ENCODE data around the gene RBM3. TPM values are rescaled to one million over a fixed set of nuclear protein-coding genes. Genes with fewer than 3 reads are reported as not detected.

Gene RBM3
- total RNA-seq, 1 donor from 2014 or later, result 294 TPM

- H3K9me3 Mint-ChIP-seq (ENCODE audit: unreplicated experiment), result no peaks in the 10 kb centered on the region
Observed at GRCh38 chrX:48560056-48560455, 14.2 kb upstream of the RBM3 start.

GRCh38 chrX:48560681-48561080 lies 13.6 kb upstream of the RBM3 start:
- no peaks in the 10 kb centered on the region for H3K9me3 Mint-ChIP-seq (ENCODE audit: unreplicated experiment)
- no peak overlapping the region for H3K27ac Mint-ChIP-seq (ENCODE audit: unreplicated experiment)
- DNase-seq, result no peak
- no peaks in the 10 kb centered on the region for H3K36me3 Mint-ChIP-seq (ENCODE audit: unreplicated experiment)
- H3K27me3 Mint-ChIP-seq (ENCODE audit: unreplicated experiment), result peaks cover 1% of the 10 kb centered on the region
- no peak overlapping the region for H3K4me3 Mint-ChIP-seq (ENCODE audit: unreplicated experiment)
- H3K4me1 Mint-ChIP-seq (ENCODE audit: low read depth, unreplicated experiment), result no peaks in the 10 kb centered on the region
- no peak for TF ChIP-seq CTCF (IDR thresholded peaks at IDR 0.05; ENCODE audit: partially characterized antibody, unreplicated experiment)

More at GRCh38 chrX:48560056-48560455, 14.2 kb upstream of the RBM3 start:
- H3K27me3 Mint-ChIP-seq (ENCODE audit: unreplicated experiment), result peaks cover 1% of the 10 kb centered on the region
- H3K36me3 Mint-ChIP-seq (ENCODE audit: unreplicated experiment), result no peaks in the 10 kb centered on the region
- H3K27ac Mint-ChIP-seq (ENCODE audit: unreplicated experiment), result no peak overlapping the region
- no peaks in the 10 kb centered on the region for H3K4me1 Mint-ChIP-seq (ENCODE audit: low read depth, unreplicated experiment)
- H3K4me3 Mint-ChIP-seq (ENCODE audit: unreplicated experiment), result no peak overlapping the region
- no peak for TF ChIP-seq CTCF (IDR thresholded peaks at IDR 0.05; ENCODE audit: partially characterized antibody, unreplicated experiment)
- no peak for DNase-seq

GRCh38 chrX:48569958-48570357 lies 4.3 kb upstream of the RBM3 start:
- Mint-ChIP-seq H3K4me3 (ENCODE audit: unreplicated experiment) (no peak overlapping the region), H3K9me3 (ENCODE audit: unreplicated experiment) (peaks cover 8% of the 10 kb centered on the region), H3K27me3 (ENCODE audit: unreplicated experiment) (peaks cover 9% of the 10 kb centered on the region), H3K27ac (ENCODE audit: unreplicated experiment) (no peak overlapping the region), H3K36me3 (ENCODE audit: unreplicated experiment) (no peaks in the 10 kb centered on the region), H3K4me1 (ENCODE audit: low read depth, unreplicated experiment) (peaks cover 4% of the 10 kb centered on the region)
- no peak for TF ChIP-seq CTCF (IDR thresholded peaks at IDR 0.05; ENCODE audit: partially characterized antibody, unreplicated experiment)
- DNase-seq, result no peak

- H3K27me3 Mint-ChIP-seq (ENCODE audit: unreplicated experiment), result peaks cover 11% of the 10 kb centered on the region
- H3K4me3 Mint-ChIP-seq (ENCODE audit: unreplicated experiment), result peak overlapping the region; percentile 96
- peak; percentile 25 for DNase-seq
- H3K9me3 Mint-ChIP-seq (ENCODE audit: unreplicated experiment), result peaks cover 9% of the 10 kb centered on the region
- H3K27ac Mint-ChIP-seq (ENCODE audit: unreplicated experiment), result peak overlapping the region; percentile 100
- H3K36me3 Mint-ChIP-seq (ENCODE audit: unreplicated experiment), result no peaks in the 10 kb centered on the region
- H3K4me1 Mint-ChIP-seq (ENCODE audit: low read depth, unreplicated experiment), result peaks cover 4% of the 10 kb centered on the region
- TF ChIP-seq CTCF (IDR thresholded peaks at IDR 0.05; ENCODE audit: partially characterized antibody, unreplicated experiment), result no peak
Observed at GRCh38 chrX:48573690-48574269, 504 bp upstream of the RBM3 start.

- peaks cover 9% of the 10 kb centered on the region for H3K9me3 Mint-ChIP-seq (ENCODE audit: unreplicated experiment)
- TF ChIP-seq CTCF (IDR thresholded peaks at IDR 0.05; ENCODE audit: partially characterized antibody, unreplicated experiment), result no peak
- H3K36me3 Mint-ChIP-seq (ENCODE audit: unreplicated experiment), result no peaks in the 10 kb centered on the region
- peak overlapping the region; percentile 96 for H3K4me3 Mint-ChIP-seq (ENCODE audit: unreplicated experiment)
- H3K4me1 Mint-ChIP-seq (ENCODE audit: low read depth, unreplicated experiment), result peaks cover 4% of the 10 kb centered on the region
- peak overlapping the region; percentile 100 for H3K27ac Mint-ChIP-seq (ENCODE audit: unreplicated experiment)
- H3K27me3 Mint-ChIP-seq (ENCODE audit: unreplicated experiment), result peaks cover 11% of the 10 kb centered on the region
- no peak for DNase-seq
Observed at GRCh38 chrX:48575642-48576041, 1.4 kb downstream of the RBM3 start.

Data from glutamatergic neuron (in vitro differentiated cells).